H9 (cell line): ENCODE measurements around the gene PLA1A. TPM values are rescaled to one million over a fixed set of nuclear protein-coding genes. Genes with fewer than 3 reads are reported as not detected.

Source experiments
- DNase-seq: peaks from one replicate; pipeline ENCODE4 v3.0.0-alpha.2; 2017
- H2AFZ ChIP-seq: one replicate; pipeline ENCODE4 v1.6.1; 2013; ENCODE audit warnings: mild to moderate bottlenecking, low read length, control low read depth, moderate library complexity
- H2AK5ac ChIP-seq: 2 replicates; pipeline ENCODE4 v1.6.1; 2013; ENCODE audit warnings: low read length, control low read depth, mixed read lengths; ENCODE audit not compliant: insufficient read length
- H2BK120ac ChIP-seq: one replicate; pipeline ENCODE4 v1.6.1; 2013; ENCODE audit warnings: low read depth, mild to moderate bottlenecking, low read length, control low read depth, inconsistent platforms; ENCODE audit not compliant: poor library complexity, severe bottlenecking
- H2BK12ac ChIP-seq: 2 replicates; pipeline ENCODE4 v1.6.1; 2013; ENCODE audit warnings: low read length, control low read depth, mixed read lengths, low read depth; ENCODE audit not compliant: insufficient read length
- H2BK15ac ChIP-seq: 2 replicates; pipeline ENCODE4 v1.6.1; 2013; ENCODE audit warnings: low read depth, low read length, control low read depth
- H2BK20ac ChIP-seq: one replicate; pipeline ENCODE4 v1.6.1; 2013; ENCODE audit warnings: low read depth, mild to moderate bottlenecking, low read length, control low read depth, inconsistent platforms; ENCODE audit not compliant: poor library complexity, severe bottlenecking
- H2BK5ac ChIP-seq: 2 replicates; pipeline ENCODE4 v1.6.1; 2013; ENCODE audit warnings: low read length, control low read depth, mixed read lengths; ENCODE audit not compliant: insufficient read length
- H3K14ac ChIP-seq: 2 replicates; pipeline ENCODE4 v1.6.1; 2013; ENCODE audit warnings: low read length, control low read depth; ENCODE audit not compliant: insufficient read depth
- H3K18ac ChIP-seq: 2 replicates; pipeline ENCODE4 v1.6.1; 2013; ENCODE audit warnings: low read depth, mild to moderate bottlenecking, mixed read lengths, low read length, control low read depth; ENCODE audit not compliant: insufficient read length
- H3K23ac ChIP-seq: 2 replicates; pipeline ENCODE4 v1.6.1; 2013; ENCODE audit warnings: low read length, control low read depth, mixed read lengths, low read depth; ENCODE audit not compliant: insufficient read length
- H3K23me2 ChIP-seq: 2 replicates; pipeline ENCODE4 v1.6.1; 2013; ENCODE audit warnings: low read depth, mild to moderate bottlenecking, mixed read lengths, low read length, control low read depth; ENCODE audit not compliant: insufficient read length, poor library complexity, severe bottlenecking
- H3K27ac ChIP-seq: 2 replicates; pipeline ENCODE4 v1.5.1; 2013; ENCODE audit warnings: low read length, control low read depth, mixed read lengths, low read depth; ENCODE audit not compliant: insufficient read length
- H3K27me3 ChIP-seq: 2 replicates; pipeline ENCODE4 v1.6.1; 2013; ENCODE audit warnings: low read length, control low read depth, inconsistent platforms; ENCODE audit not compliant: insufficient read depth
- H3K4ac ChIP-seq: 2 replicates; pipeline ENCODE4 v1.6.1; 2013; ENCODE audit warnings: low read depth, mild to moderate bottlenecking, control low read depth, inconsistent platforms, low read length, moderate library complexity
- H3K4me1 ChIP-seq: 2 replicates; pipeline ENCODE4 v1.6.1; 2013; ENCODE audit warnings: low read length, control low read depth, inconsistent platforms; ENCODE audit not compliant: insufficient read depth
- H3K4me2 ChIP-seq: 2 replicates; pipeline ENCODE4 v1.6.1; 2013; ENCODE audit warnings: low read length, control low read depth, mixed read lengths; ENCODE audit not compliant: insufficient read length, insufficient read depth
- H3K56ac ChIP-seq: 2 replicates; pipeline ENCODE4 v1.6.1; 2013; ENCODE audit warnings: low read depth, mild to moderate bottlenecking, mixed read lengths, low read length, control low read depth; ENCODE audit not compliant: insufficient read length
- H3K79me1 ChIP-seq: 2 replicates; pipeline ENCODE4 v1.6.1; 2013; ENCODE audit warnings: low read depth, mild to moderate bottlenecking, moderate library complexity, low read length, control low read depth, inconsistent platforms; ENCODE audit not compliant: insufficient read depth, poor library complexity, severe bottlenecking
- H3K79me2 ChIP-seq: 2 replicates; pipeline ENCODE4 v1.6.1; 2013; ENCODE audit warnings: low read length, control low read depth, inconsistent platforms; ENCODE audit not compliant: insufficient read depth
- H3K9ac ChIP-seq: 2 replicates; pipeline ENCODE4 v1.6.1; 2013; ENCODE audit warnings: low read length, control low read depth, mixed read lengths; ENCODE audit not compliant: insufficient read length; ENCODE audit errors: extremely low read depth
- H3K9me3 ChIP-seq: one replicate; pipeline ENCODE4 v1.6.1; 2013; ENCODE audit warnings: low read depth, low read length, inconsistent platforms; ENCODE audit not compliant: control insufficient read depth
- H3T11ph ChIP-seq: one replicate; pipeline ENCODE4 v1.6.1; 2013; ENCODE audit warnings: mild to moderate bottlenecking, low read length, control low read depth, inconsistent platforms
- H4K20me1 ChIP-seq: one replicate; pipeline ENCODE4 v1.6.1; 2013; ENCODE audit not compliant: control insufficient read depth, insufficient read length, insufficient read depth
- H4K5ac ChIP-seq: 2 replicates; pipeline ENCODE4 v1.6.1; 2013; ENCODE audit warnings: low read depth, mild to moderate bottlenecking, mixed read lengths, low read length, control low read depth; ENCODE audit not compliant: insufficient read length
- H4K8ac ChIP-seq: replicated peaks from 2 replicates; pipeline ENCODE4 v1.6.1; 2013; ENCODE audit warnings: low read length, control low read depth, mixed read lengths, low read depth; ENCODE audit not compliant: insufficient read length
- H4K91ac ChIP-seq: 2 replicates; pipeline ENCODE4 v1.6.1; 2013; ENCODE audit warnings: low read depth, mild to moderate bottlenecking, moderate library complexity, mixed read lengths, low read length, control low read depth; ENCODE audit not compliant: insufficient read length
- H3K27ac Mint-ChIP-seq, 3 experiments: 2 replicates in 2 of 3; 3 replicates in 1 of 3; pipeline ENCODE4 v1.8.0; 2020 to 2021; ENCODE audit warnings: mixed read lengths in 3 of 3, mild to moderate bottlenecking in 1 of 3, moderate library complexity in 1 of 3
- H3K27me3 Mint-ChIP-seq: 2 replicates; pipeline ENCODE4 v1.8.0; 2021; ENCODE audit warnings: low read depth, mild to moderate bottlenecking, moderate library complexity, mixed read lengths
- H3K36me3 Mint-ChIP-seq, 3 experiments: 2 replicates in 2 of 3; 3 replicates in 1 of 3; pipeline ENCODE4 v1.8.0; 2020 to 2021; ENCODE audit warnings: low read depth in 3 of 3, mixed read lengths in 3 of 3; ENCODE audit not compliant: insufficient read depth in 1 of 3
- H3K4me1 Mint-ChIP-seq, 2 experiments: 2 replicates each; pipeline ENCODE4 v1.8.0; 2020; ENCODE audit warnings: mixed read lengths in 2 of 2
- H3K4me3 Mint-ChIP-seq, 2 experiments: 2 replicates in 1 of 2; 3 replicates in 1 of 2; pipeline ENCODE4 v1.8.0; 2020 to 2021; ENCODE audit warnings: mild to moderate bottlenecking in 2 of 2, mixed read lengths in 2 of 2, moderate library complexity in 1 of 2
- H3K9me3 Mint-ChIP-seq, 2 experiments: 2 replicates in 1 of 2; 3 replicates in 1 of 2; pipeline ENCODE4 v1.8.0; 2020; ENCODE audit warnings: mild to moderate bottlenecking in 2 of 2, mixed read lengths in 2 of 2, moderate library complexity in 1 of 2
- WGBS: extraction: QIAGEN DNeasy Blood & Tissue Kit; methylation state at CpG from one replicate; pipeline ENCODE4 v1.1.7; 2013; ENCODE audit warnings: missing lambda C conversion rate, low lambda C conversion rate, mixed read lengths; ENCODE audit not compliant: insufficient read length; ENCODE audit errors: extremely low coverage; 5-methylcytosine and 5-hydroxymethylcytosine counted together
- total RNA-seq: library from RNA; stranded (reverse); gene quantifications from 2 replicates; pipeline ENCODE4 v1.2.1, GENCODE V29; 2021
- TF ChIP-seq, protein P1 (sequence below): fragments of 200-600 bp; sonication (generic); conservative IDR thresholded peaks from 3 replicates; pipeline ENCODE4 v1.8.0; 2021; ENCODE audit warnings: antibody characterized with exemption, mild to moderate bottlenecking

The PLA1A gene
- total RNA-seq, 1 experiment from 2014 or later: not detected

DNA sequence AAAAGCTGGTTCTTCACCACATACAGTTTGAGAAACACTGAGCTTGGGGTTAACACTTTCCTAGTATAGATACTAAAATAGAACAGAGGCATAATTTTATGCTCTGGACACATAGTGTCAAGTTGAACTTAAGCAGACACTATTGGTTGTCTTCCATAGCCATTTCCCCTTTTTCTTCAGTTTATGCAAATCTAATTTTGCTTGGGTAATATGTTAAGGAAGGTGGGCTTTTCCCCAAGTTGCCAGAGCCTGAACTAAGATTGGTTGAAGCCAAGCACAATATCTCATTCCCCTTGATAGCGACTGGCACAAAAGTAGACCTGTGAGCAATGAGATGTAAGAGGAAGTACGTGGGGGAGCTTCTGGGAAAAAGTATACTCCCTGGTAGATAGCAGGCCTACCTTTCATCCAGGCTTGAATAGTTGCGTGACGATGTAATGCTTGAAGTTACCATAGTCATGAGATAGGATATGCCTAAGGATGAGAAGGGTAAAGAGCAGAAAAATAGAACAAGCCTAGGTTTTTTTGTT lies 67.2 kb downstream of the PLA1A start:
- Mint-ChIP-seq H3K27me3 (no peaks in the 10 kb centered on the region), H3K4me3 (no peak overlapping the region), H3K4me1 (peaks cover 0 to 4% of the 10 kb centered on the region in 2 experiments; a peak in 2 of 4 replicates), H3K36me3 (peaks cover 0 to 11% (median 5%) of the 10 kb centered on the region in 3 experiments; a peak in 5 of 7 replicates), H3K9me3 (no peaks in the 10 kb centered on the region), H3K27ac (peak overlapping the region in 1 of 3 experiments; percentile 29; a peak in 1 of 7 replicates)
- H3K27ac ChIP-seq: no peak overlapping the region
- no peak overlapping the region for H2BK12ac ChIP-seq
- no peak overlapping the region for H4K91ac ChIP-seq
- no peaks in the 10 kb centered on the region for H3K23me2 ChIP-seq
- no peak overlapping the region for H2AFZ ChIP-seq
- H3K18ac ChIP-seq: no peak overlapping the region
- DNase-seq: no peak
- H4K5ac ChIP-seq: no peak overlapping the region
- TF ChIP-seq, protein P1, sequence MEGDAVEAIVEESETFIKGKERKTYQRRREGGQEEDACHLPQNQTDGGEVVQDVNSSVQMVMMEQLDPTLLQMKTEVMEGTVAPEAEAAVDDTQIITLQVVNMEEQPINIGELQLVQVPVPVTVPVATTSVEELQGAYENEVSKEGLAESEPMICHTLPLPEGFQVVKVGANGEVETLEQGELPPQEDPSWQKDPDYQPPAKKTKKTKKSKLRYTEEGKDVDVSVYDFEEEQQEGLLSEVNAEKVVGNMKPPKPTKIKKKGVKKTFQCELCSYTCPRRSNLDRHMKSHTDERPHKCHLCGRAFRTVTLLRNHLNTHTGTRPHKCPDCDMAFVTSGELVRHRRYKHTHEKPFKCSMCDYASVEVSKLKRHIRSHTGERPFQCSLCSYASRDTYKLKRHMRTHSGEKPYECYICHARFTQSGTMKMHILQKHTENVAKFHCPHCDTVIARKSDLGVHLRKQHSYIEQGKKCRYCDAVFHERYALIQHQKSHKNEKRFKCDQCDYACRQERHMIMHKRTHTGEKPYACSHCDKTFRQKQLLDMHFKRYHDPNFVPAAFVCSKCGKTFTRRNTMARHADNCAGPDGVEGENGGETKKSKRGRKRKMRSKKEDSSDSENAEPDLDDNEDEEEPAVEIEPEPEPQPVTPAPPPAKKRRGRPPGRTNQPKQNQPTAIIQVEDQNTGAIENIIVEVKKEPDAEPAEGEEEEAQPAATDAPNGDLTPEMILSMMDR: no peak
- H2BK15ac ChIP-seq: no peak overlapping the region
- H3K79me2 ChIP-seq: no peaks in the 10 kb centered on the region
- H3K4ac ChIP-seq: no peak overlapping the region
- H2BK20ac ChIP-seq: no peak overlapping the region
- no peak overlapping the region for H3K4me2 ChIP-seq
- no peak overlapping the region for H3K9ac ChIP-seq
- no peak overlapping the region for H2BK120ac ChIP-seq
- H3K27me3 ChIP-seq: no peaks in the 10 kb centered on the region
- H3K4me1 ChIP-seq: 0 out of 2 replicates have a peak, but pooled peaks cover 2% of the 10 kb centered on the region
- H3K9me3 ChIP-seq: no peaks in the 10 kb centered on the region
- no peak overlapping the region for H2AK5ac ChIP-seq
- H3T11ph ChIP-seq: no peak overlapping the region
- H3K56ac ChIP-seq: no peak overlapping the region
- no peak overlapping the region for H3K23ac ChIP-seq
- no peaks in the 10 kb centered on the region for H3K79me1 ChIP-seq
- no peak overlapping the region for H3K14ac ChIP-seq
- WGBS: no CpG with 5 or more reads among the region's 4 CpGs
- no peak overlapping the region for H2BK5ac ChIP-seq
- no peak overlapping the region for H4K8ac ChIP-seq
- H4K20me1 ChIP-seq: no peaks in the 10 kb centered on the region
